B cell (primary cell): Measurements from ENCODE around the gene ST3GAL3. TPM values are rescaled to one million over a fixed set of nuclear protein-coding genes. Genes with fewer than 3 reads are reported as not detected.

Experiments used
- ATAC-seq: fragments of 200-7000 bp; cut with Tn5 transposase; one replicate; pipeline ENCODE4 v1.10.0; 2021; ENCODE audit warnings: low read depth, mild to moderate bottlenecking, moderate number of reproducible peaks, moderate library complexity
- CTCF ChIA-PET: fragments of 350-600 bp; sonication (Branson Sonifier 250); formaldehyde crosslinking; loops from one replicate; lab custom pipeline; 2021; ENCODE audit warnings: antibody characterized with exemption, inconsistent platforms; lab: Charles Lee
- POLR2A ChIA-PET: fragments of 350-600 bp; sonication (Branson Sonifier 250); formaldehyde crosslinking; loops from one replicate; lab custom pipeline; 2021; ENCODE audit warnings: antibody characterized with exemption; lab: Charles Lee
- DNase-seq: peaks from one replicate; pipeline ENCODE4 v3.0.0; 2013
- H2AFZ ChIP-seq: 2 replicates; pipeline ENCODE4 v1.6.1; 2012; ENCODE audit warnings: mild to moderate bottlenecking, low read depth, low read length; ENCODE audit not compliant: insufficient read depth, poor library complexity, severe bottlenecking
- H3K27ac ChIP-seq, 2 donors: 1 replicate in 1 of 2; 2 replicates in 1 of 2; pipeline ENCODE4 v1.5.1; 2012 to 2013; ENCODE audit warnings: low read length in 2 of 2, mild to moderate bottlenecking in 2 of 2, moderate library complexity in 1 of 2
- H3K27me3 ChIP-seq, 4 experiments: fragments of 200-600 bp in 1 of 4; sonication (generic) in 1 of 4; replicated peaks in 1 of 4; 1 replicate in 2 of 4; 2 replicates in 2 of 4; pipeline versions ENCODE4 v1.6.1 to v1.7.0; 2013 to 2016; ENCODE audit warnings: low read length in 3 of 4, mild to moderate bottlenecking in 2 of 4, mixed read lengths in 1 of 4, moderate library complexity in 1 of 4; ENCODE audit not compliant: insufficient read depth in 4 of 4, control insufficient read depth in 3 of 4; ENCODE audit errors: control extremely low read depth in 1 of 4
- H3K36me3 ChIP-seq, 2 experiments: replicated peaks in 1 of 2; 1 replicate in 1 of 2; 2 replicates in 1 of 2; pipeline versions ENCODE4 v1.6.1 to v1.7.1; 2013; ENCODE audit warnings: low read length in 1 of 2; ENCODE audit not compliant: insufficient read depth in 2 of 2, control insufficient read depth in 1 of 2; ENCODE audit errors: control extremely low read depth in 1 of 2, extremely low read depth in 1 of 2
- H3K4me1 ChIP-seq, 2 donors: fragments of 200-600 bp in 1 of 2; sonication (generic) in 1 of 2; 1 replicate in 1 of 2; 2 replicates in 1 of 2; pipeline versions ENCODE4 v1.5.1 to v1.6.1; 2013 to 2017; ENCODE audit warnings: low read length in 2 of 2; ENCODE audit not compliant: control insufficient read depth in 2 of 2, insufficient read depth in 2 of 2
- H3K4me2 ChIP-seq: replicated peaks from 2 replicates; pipeline ENCODE3; 2012; ENCODE audit warnings: mild to moderate bottlenecking, low read depth, low read length; ENCODE audit not compliant: poor library complexity, severe bottlenecking
- H3K4me3 ChIP-seq, 5 experiments: fragments of 200-600 bp in 1 of 5; sonication (generic) in 1 of 5; 1 replicate in 3 of 5; 2 replicates in 2 of 5; pipeline versions ENCODE4 v1.5.1 to v1.7.0; 2011 to 2016; ENCODE audit warnings: low read length in 4 of 5, mild to moderate bottlenecking in 4 of 5, low read depth in 2 of 5, control low read depth in 1 of 5, moderate library complexity in 1 of 5; ENCODE audit not compliant: insufficient read depth in 1 of 5; ENCODE audit errors: control extremely low read depth in 1 of 5, extremely low read depth in 1 of 5
- H3K79me2 ChIP-seq: fragments of 200-600 bp; sonication (generic); one replicate; pipeline ENCODE4 v1.6.0; 2016; ENCODE audit warnings: low read length; ENCODE audit not compliant: control insufficient read depth, insufficient read depth
- H3K9ac ChIP-seq: fragments of 200-600 bp; sonication (generic); 2 replicates; pipeline ENCODE4 v1.6.1; 2017; ENCODE audit warnings: mild to moderate bottlenecking, low read length, moderate library complexity
- H3K9me3 ChIP-seq, 3 donors: one replicate each; pipeline versions ENCODE4 v1.6.1 to v1.7.1; 2013; ENCODE audit warnings: low read length in 2 of 3; ENCODE audit not compliant: control insufficient read depth in 2 of 3, insufficient read depth in 1 of 3; ENCODE audit errors: control extremely low read depth in 1 of 3
- H4K20me1 ChIP-seq: 2 replicates; pipeline ENCODE4 v1.6.0; 2012; ENCODE audit warnings: mild to moderate bottlenecking, low read length; ENCODE audit not compliant: insufficient read depth, control insufficient read depth, poor library complexity, severe bottlenecking
- H3K27ac Mint-ChIP-seq: one replicate; pipeline ENCODE4 v1.8.0; 2021; ENCODE audit warnings: mixed read lengths
- H3K27me3 Mint-ChIP-seq: one replicate; pipeline ENCODE4 v1.8.0; 2021; ENCODE audit warnings: mixed read lengths
- H3K4me1 Mint-ChIP-seq: one replicate; pipeline ENCODE4 v1.8.0; 2021; ENCODE audit warnings: mixed read lengths
- H3K4me3 Mint-ChIP-seq: one replicate; pipeline ENCODE4 v1.8.0; 2021; ENCODE audit warnings: mixed read lengths
- H3K9me3 Mint-ChIP-seq: one replicate; pipeline ENCODE4 v1.8.0; 2022; ENCODE audit warnings: mixed read lengths; ENCODE audit not compliant: insufficient read depth
- CTCF ChIP-seq: fragments of 200-600 bp; IDR thresholded peaks from one replicate; pipeline ENCODE4 v1.8.0; 2022; ENCODE audit warnings: antibody characterized with exemption, mild to moderate bottlenecking
- EZH2 ChIP-seq: IDR thresholded peaks from 2 replicates; pipeline ENCODE4 v1.6.1; 2012; ENCODE audit warnings: borderline replicate concordance, low read depth, mild to moderate bottlenecking, moderate library complexity, low read length; ENCODE audit not compliant: insufficient read depth, poor library complexity, severe bottlenecking
- WGBS: methylation state at CpG from one replicate; pipeline ENCODE4 v1.1.5; 2013; ENCODE audit warnings: missing lambda C conversion rate; ENCODE audit not compliant: insufficient coverage; 5-methylcytosine and 5-hydroxymethylcytosine counted together
- intact Hi-C: fragments of 100-400 bp; cut with micrococcal nuclease; formaldehyde crosslinking; loops from one replicate; pipeline ENCODE4 v1.10.0; 2022
- polyA plus RNA-seq: library from polyadenylated mRNA; depleted of rRNA; stranded (reverse); fragments of >200 nt; gene quantifications from 2 replicates; pipeline ENCODE4 v1.2.3, GENCODE V29; 2012
- total RNA-seq, 2 donors: library from RNA; stranded (reverse); fragments of 120-200 nt in 1 of 2; gene quantifications; 1 replicate in 1 of 2; 2 replicates in 1 of 2; pipeline versions ENCODE4 v1.2.3 to v1.2.4, GENCODE V29; 2013 to 2022

The ST3GAL3 gene
- total and polyA plus RNA-seq, 2 donors (not counting 1 experiment from before 2014, with no cell fraction given): 16.8 to 31.4 TPM

GRCh38 chr1:43841321-43842174, 134.2 kb downstream of the ST3GAL3 start:
- H3K27me3 ChIP-seq: no peaks in the 10 kb centered on the region
- peaks cover 6% of the 10 kb centered on the region for H3K4me1 Mint-ChIP-seq
- H3K79me2 ChIP-seq: no peaks in the 10 kb centered on the region
- H3K27ac ChIP-seq: no peak overlapping the region
- TF ChIP-seq EZH2 (no peak), CTCF (no peak)
- ATAC-seq (no peak), DNase-seq (no peak)
- peaks cover 4 to 6% of the 10 kb centered on the region in 2 donors for H3K4me1 ChIP-seq
- ChIA-PET CTCF (no interaction called here), POLR2A (no interaction called here)
- intact Hi-C loops: no loop called here
- no peak overlapping the region for H3K4me3 ChIP-seq
- no peak overlapping the region for H3K4me2 ChIP-seq
- peaks cover 0 to 7% (median 0%) of the 10 kb centered on the region in 3 donors for H3K9me3 ChIP-seq
- H4K20me1 ChIP-seq: no peaks in the 10 kb centered on the region
- H2AFZ ChIP-seq: no peak overlapping the region
- H3K27me3 Mint-ChIP-seq: no peaks in the 10 kb centered on the region
- H3K36me3 ChIP-seq: peaks cover 0 to 21% of the 10 kb centered on the region in 2 experiments
- WGBS: 100% methylated on average over 1 of the region's 1 CpG
- peaks cover 3% of the 10 kb centered on the region for H3K9me3 Mint-ChIP-seq
- no peak overlapping the region for H3K9ac ChIP-seq
- no peak overlapping the region for H3K27ac Mint-ChIP-seq
- no peak overlapping the region for H3K4me3 Mint-ChIP-seq

- no peak overlapping the region for H3K9ac ChIP-seq
- H3K9me3 Mint-ChIP-seq: peaks cover 3% of the 10 kb centered on the region
- no peak overlapping the region for H3K4me3 ChIP-seq
- no peaks in the 10 kb centered on the region for H3K27me3 Mint-ChIP-seq
- peaks cover under 1% of the 10 kb centered on the region for H3K4me1 Mint-ChIP-seq
- intact Hi-C loops: no loop called here
- 100% methylated on average over 2 of the region's 2 CpGs for WGBS
- no peaks in the 10 kb centered on the region for H3K27me3 ChIP-seq
- ChIA-PET CTCF (no interaction called here), POLR2A (no interaction called here)
- ATAC-seq (no peak), DNase-seq (no peak)
- no peak overlapping the region for H3K4me2 ChIP-seq
- no peak overlapping the region for H3K4me3 Mint-ChIP-seq
- H3K27ac Mint-ChIP-seq: no peak overlapping the region
- H3K79me2 ChIP-seq: no peaks in the 10 kb centered on the region
- no peak overlapping the region for H3K27ac ChIP-seq
- H4K20me1 ChIP-seq: no peaks in the 10 kb centered on the region
- no peak overlapping the region for H2AFZ ChIP-seq
- peaks cover 0 to 21% of the 10 kb centered on the region in 2 experiments for H3K36me3 ChIP-seq
- H3K9me3 ChIP-seq: peaks cover 0 to 7% (median 0%) of the 10 kb centered on the region in 3 donors
- no peaks in the 10 kb centered on the region for H3K4me1 ChIP-seq
- TF ChIP-seq EZH2 (no peak), CTCF (no peak)
Measured at GRCh38 chr1:43842175-43842498, 134.8 kb downstream of the ST3GAL3 start.
